Keratinocyte (primary cell): ENCODE data around the gene ADGRG6.

ENCODE experiments used
- EZH2 ChIP-seq: IDR thresholded peaks from one replicate; pipeline ENCODE4 v1.6.1; 2012; ENCODE audit warnings: inconsistent platforms, mild to moderate bottlenecking, low read length, moderate library complexity
- TF ChIP-seq, protein P1 (sequence below), 3 experiments: IDR thresholded peaks in 1 of 3; conservative IDR thresholded peaks in 1 of 3; optimal IDR thresholded peaks in 1 of 3; 2 replicates in 2 of 3; 3 replicates in 1 of 3; pipeline versions ENCODE3 to v1.5.1; 2011; ENCODE audit warnings: low read length in 3 of 3, mild to moderate bottlenecking in 3 of 3, moderate library complexity in 2 of 3, control low read depth in 1 of 3, inconsistent platforms in 1 of 3; ENCODE audit not compliant: insufficient read depth in 2 of 3; ENCODE audit errors: extremely low read depth in 1 of 3

- TF ChIP-seq, protein P1, sequence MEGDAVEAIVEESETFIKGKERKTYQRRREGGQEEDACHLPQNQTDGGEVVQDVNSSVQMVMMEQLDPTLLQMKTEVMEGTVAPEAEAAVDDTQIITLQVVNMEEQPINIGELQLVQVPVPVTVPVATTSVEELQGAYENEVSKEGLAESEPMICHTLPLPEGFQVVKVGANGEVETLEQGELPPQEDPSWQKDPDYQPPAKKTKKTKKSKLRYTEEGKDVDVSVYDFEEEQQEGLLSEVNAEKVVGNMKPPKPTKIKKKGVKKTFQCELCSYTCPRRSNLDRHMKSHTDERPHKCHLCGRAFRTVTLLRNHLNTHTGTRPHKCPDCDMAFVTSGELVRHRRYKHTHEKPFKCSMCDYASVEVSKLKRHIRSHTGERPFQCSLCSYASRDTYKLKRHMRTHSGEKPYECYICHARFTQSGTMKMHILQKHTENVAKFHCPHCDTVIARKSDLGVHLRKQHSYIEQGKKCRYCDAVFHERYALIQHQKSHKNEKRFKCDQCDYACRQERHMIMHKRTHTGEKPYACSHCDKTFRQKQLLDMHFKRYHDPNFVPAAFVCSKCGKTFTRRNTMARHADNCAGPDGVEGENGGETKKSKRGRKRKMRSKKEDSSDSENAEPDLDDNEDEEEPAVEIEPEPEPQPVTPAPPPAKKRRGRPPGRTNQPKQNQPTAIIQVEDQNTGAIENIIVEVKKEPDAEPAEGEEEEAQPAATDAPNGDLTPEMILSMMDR (optimal IDR thresholded peaks at IDR 0.05 in 1 of 3, IDR thresholded peaks at IDR 0.05 in 1 of 3, conservative IDR thresholded peaks at IDR 0.05 in 1 of 3; ENCODE audit: extremely low read depth in 1 of 3, insufficient read depth in 2 of 3, low read length in 3 of 3) = no peak
- no peak for TF ChIP-seq EZH2
Measured at GRCh38 chr6:142331075-142331551, 29.3 kb downstream of the ADGRG6 start.
